Stimulated activated CD4-positive, alpha-beta T cell treated with anti-CD3 and anti-CD28 coated beads, Interleukin-1b, Interleukin-23, amount 100 ng/mL, for 48 hours (primary cell): ENCODE results near the gene ZNF441.
"Not testable (repeated sequence)": the region's sequence is repeated elsewhere in the genome, so short reads cannot be mapped to it uniquely, and the experiment has no call there.

Experiments
- DNase-seq: peaks from one replicate; pipeline ENCODE4 v3.0.0-alpha.2; 2020

ZNF441 gene

DNA sequence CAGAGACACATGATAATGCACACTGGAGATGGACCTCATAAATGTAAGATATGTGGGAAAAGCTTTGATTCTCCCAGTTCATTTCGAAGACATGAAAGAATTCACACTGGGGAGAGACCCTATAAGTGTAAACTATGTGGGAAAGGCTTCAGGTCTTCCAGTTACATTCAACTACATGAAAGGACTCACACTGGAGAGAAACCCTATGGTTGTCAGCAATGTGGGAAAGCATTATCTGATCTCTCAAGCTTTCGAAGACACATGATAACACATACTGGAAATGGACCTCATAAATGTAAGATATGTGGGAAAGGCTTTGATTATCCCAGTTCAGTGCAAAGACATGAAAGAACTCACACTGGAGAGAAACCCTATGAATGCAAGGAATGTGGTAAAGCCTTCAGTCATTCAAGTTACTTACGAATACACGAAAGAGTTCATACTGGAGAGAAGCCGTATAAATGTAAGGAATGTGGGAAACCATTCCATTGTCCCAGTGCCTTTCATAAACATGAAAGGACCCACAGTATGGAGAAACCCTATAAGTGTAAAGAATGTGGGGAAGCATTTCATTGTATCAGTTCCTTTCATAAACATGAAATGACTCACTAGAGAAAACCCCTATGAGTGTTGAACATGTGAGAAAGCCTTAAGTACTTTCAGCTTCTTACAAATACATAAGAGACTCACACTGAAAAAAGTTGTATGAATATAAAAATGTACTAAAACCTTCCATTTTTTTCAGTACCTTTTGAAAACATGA, 14.7 kb downstream of the ZNF441 start:
- no peak for DNase-seq

DNA sequence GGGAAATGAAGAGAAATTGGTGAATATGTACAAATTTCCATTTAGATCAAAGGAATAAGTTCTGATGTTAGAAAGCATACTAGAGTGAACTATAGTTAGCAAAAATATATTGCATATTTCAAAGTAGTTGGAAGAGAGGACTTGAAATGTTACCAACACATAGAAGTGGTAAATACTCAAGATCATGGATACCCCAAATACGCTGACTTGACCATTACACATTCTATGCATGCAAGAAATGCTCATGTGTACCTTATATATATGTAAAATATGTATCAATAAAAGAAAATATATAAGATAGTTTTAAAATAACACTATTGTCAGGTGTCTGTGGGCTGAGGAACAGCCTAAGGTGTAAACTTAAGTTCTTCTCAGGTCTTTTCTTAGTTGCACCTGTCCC, 17.0 kb downstream of the ZNF441 start:
- no peak for DNase-seq

- DNase-seq, result no peak
Measured at GRCh38 chr19:11784356-11784755, 17.6 kb downstream of the ZNF441 start.

DNA sequence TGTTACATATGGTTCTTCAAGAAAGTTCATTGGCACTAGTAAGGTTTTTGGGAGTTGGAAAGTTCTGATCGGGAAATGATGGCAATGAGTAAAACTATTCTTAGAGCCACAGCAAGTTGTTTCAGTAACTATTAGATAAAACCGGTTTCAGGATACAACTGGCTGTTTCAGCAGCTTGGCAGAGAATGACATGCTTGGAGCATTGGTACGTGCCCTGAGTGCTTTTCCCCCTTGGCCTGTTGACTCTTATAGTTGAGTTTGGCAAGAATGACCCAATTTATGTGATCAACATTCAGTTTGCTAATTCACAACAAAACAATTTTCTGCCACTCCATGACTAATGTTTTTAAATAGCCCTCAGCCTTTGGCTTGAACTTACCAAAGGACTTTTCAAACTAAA, 20.7 kb downstream of the ZNF441 start:
- DNase-seq, result no peak

GRCh38 chr19:11792942-11793341, 26.1 kb downstream of the ZNF441 start:
- no peak for DNase-seq

DNA sequence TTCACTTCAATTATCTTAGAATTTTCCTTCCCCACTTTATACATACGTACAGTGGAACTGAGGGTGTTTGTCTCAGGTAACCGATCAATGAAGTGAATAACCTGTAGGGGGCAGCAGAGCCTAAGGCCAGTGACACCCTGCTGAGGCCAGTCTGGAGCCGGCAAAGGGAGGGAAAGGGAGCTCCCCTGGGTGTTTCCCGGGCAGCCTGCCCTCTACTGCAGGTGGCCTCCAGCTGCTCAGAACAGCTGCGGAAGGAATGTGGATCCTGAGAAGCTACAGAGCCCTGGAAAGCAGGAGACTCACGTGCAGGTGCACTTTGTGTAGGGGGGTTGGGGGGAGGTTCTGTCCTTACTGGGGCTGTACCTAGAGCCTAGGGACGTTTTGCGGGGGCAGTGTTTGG, 30.7 kb downstream of the ZNF441 start:
- DNase-seq, result peak; percentile 81

GRCh38 chr19:11798391-11799330, 31.9 kb downstream of the ZNF441 start, which contains the start of gene ZNF491:
Gene ZNF491, plus strand, starts transcription at chr19:11798523. Its CDS starts 7,431 bp downstream, at chr19:11805954.
- DNase-seq, result peak; percentile 89

- DNase-seq, result no peak
Measured at GRCh38 chr19:11806354-11807098, 39.7 kb downstream of the ZNF441 start.

DNA sequence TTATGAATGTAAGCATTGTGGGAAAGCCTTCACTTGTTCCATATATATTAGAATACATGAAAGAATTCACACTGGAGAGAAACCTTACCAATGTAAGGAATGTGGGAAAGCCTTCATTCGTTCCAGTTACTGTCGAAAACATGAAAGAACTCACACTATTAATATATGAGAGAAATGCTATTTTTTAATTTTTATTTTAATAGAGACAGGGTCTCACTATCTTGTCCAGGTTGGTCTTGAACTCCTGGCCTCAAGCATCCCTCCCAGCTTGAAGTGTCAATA, 40.2 kb downstream of the ZNF441 start:
- no peak for DNase-seq

GRCh38 chr19:11813703-11814028, 46.9 kb downstream of the ZNF441 start:
- DNase-seq, result no peak

DNA sequence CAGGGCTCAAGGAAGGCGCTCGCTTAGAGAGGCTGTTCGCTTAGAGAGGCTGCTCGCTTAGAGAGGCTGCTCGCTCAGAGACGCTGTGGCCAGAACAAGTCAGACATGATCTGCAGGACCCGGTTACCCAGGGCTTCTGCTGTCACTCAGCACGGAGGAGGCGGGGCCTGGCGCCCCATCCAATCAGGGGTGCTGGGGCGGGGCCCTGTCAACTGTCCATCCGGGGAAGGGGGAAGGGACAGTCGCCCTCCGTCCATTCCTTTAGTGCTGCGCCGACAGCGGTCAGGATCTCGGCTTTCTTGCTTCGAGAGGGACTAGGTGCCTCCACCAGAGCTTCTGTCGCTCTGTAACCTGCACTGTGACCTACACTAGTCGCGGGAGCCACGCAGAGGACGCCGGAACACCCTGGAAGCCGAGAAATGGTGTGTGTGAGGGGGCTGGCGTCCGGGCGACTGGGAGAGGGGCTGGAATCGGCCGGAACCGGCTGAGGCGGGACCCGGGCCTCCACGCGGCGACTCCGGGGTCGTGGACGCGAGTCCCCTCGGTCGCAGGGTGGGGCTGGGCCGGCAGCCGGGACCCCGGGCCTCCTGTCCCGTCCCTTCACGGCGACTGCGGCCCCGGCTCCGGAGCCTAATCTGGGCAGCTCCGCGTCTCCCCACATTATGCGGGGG, 47.4 kb downstream of the ZNF441 start, which contains the start of gene ZNF440:
TSS of gene ZNF440 (plus strand) at position 245 of the 671 bp plus-strand sequence. CDS start at position 420, 175 bp downstream.
- DNase-seq, result peak; percentile 88

DNA sequence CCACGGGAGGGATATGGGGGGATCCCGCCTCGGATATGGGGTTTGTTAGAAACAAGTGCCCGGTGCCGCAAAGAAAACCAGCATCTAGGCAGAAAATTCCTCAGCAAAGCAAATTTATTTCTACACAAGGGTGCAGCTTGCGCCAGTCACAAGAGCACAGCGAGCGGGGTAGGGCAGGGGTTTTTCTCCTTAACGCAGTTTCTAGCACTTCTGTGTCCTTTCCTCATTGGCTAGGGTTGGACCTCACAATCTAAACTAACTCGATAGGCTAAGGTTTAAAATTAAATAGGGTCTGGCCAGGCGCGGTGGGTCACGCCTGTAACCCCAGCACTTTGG, 47.9 kb downstream of the ZNF441 start:
- DNase-seq, result no peak

GRCh38 chr19:11821474-11822109, 54.8 kb downstream of the ZNF441 start:
- DNase-seq, result no peak

DNA sequence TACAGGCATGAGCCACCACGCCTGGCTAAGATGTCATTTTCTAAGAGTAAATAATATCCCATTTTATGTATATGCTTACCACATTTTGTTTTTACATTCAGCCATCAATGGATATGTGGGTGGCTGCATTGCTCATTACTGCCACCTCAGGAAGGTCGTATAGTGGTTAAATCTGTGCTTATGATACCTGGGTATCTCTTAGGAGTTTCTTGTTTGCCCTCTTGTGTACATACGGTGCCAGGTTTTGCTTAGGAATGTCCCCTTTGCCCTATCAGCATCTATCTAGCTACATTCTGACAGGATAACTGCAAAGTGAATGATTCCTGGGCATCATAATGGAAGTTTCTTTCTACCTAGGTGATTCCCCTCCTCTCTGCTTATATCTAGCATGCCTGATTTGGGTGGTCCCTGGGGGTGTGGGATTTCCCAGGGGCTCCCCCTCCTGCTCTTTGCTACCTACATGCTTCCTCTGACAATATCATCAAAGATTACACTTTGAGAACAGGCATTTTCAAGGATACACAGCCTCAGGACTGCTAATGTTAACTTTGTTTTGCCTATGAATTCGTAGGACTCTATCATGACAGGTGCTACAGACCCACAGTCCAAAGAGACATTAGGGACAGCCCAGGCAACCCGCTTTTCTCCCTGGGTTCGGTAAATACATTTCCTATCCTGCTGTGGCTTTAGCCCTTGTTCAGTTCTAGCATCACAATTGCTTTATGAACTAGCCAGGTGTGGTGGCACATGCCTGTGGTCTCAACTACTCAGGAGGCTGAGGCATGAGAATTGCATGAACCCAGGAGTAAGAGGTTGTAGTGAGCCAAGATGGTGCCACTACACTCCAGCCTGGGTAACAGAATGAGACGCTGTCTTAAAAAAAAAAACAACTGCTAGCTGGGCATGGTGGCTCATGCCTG, 62.4 kb downstream of the ZNF441 start:
- not testable (repeated sequence) for DNase-seq

DNA sequence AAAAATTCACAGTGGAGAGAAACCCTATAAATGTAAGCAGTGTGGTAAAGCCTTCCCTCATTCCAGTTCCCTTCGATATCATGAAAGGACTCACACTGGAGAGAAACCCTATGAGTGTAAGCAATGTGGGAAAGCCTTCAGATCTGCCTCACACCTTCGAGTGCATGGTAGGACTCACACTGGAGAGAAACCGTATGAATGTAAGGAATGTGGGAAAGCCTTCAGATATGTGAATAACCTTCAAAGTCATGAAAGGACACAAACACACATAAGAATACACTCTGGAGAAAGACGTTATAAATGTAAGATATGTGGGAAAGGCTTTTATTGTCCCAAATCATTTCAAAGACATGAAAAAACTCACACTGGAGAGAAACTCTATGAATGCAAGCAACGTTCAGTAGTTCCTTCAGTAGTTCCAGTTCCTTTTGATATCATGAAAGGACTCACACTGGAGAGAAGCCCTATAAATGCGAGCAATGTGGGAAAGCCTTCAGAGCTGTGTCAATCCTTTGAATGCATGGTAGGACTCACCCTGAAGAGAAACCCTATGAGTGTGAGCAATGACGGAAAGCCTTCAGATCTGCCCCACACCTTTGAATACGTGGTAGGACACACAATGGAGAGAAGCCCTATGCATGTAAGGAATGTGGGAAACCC, 65.6 kb downstream of the ZNF441 start:
- no peak for DNase-seq

- DNase-seq, result no peak
Measured at GRCh38 chr19:11833541-11833940, 66.7 kb downstream of the ZNF441 start.
